GM12878 (cell line): ENCODE data around the gene NIPAL1. TPM values are rescaled to one million over a fixed set of nuclear protein-coding genes. Genes with fewer than 3 reads are reported as not detected.

Source experiments
- ATAC-seq: fragments of 200-7000 bp; cut with Tn5 transposase; 3 replicates; pipeline ENCODE4 v1.9.1; 2020; ENCODE audit warnings: mild to moderate bottlenecking, moderate library complexity
- BruUV-seq: library from RNA; stranded (reverse); fragments of 400-500 nt; replicated peaks from 2 replicates; lab custom pipeline; 2021; lab: Mats Ljungman, UMichigan
- CTCF ChIA-PET: fragments of 300-600 bp; sonication (Branson Sonifier 250); formaldehyde crosslinking; extraction: SDS; loops from one replicate; lab custom pipeline; 2021; ENCODE audit warnings: inconsistent platforms; lab: Yijun Ruan, JAX
- POLR2A ChIA-PET: fragments of 350-600 bp; formaldehyde crosslinking; extraction: SDS; loops from one replicate; lab custom pipeline; 2021; ENCODE audit warnings: inconsistent platforms; lab: Charles Lee
- RAD21 ChIA-PET: fragments of 300-600 bp; sonication (Branson Sonifier 250); formaldehyde crosslinking; loops from one replicate; lab custom pipeline; 2023; ENCODE audit warnings: antibody characterized with exemption; ENCODE audit not compliant: unreplicated experiment; lab: Charles Lee
- SMC1A ChIA-PET: fragments of 300-600 bp; sonication (Branson Sonifier 250); formaldehyde crosslinking; loops from one replicate; lab custom pipeline; 2023; ENCODE audit not compliant: unreplicated experiment, uncharacterized antibody; lab: Charles Lee
- DNase-seq: peaks from one replicate; pipeline ENCODE4 v3.0.0-alpha.2; 2011; ENCODE audit warnings: low read depth, low spot score
- FAIRE-seq: peaks from 3 replicates; lab custom pipeline; 2011; peaks lifted over from hg19 to GRCh38; lab: Jason Lieb, UNC
- H2AFZ ChIP-seq: 2 replicates; pipeline ENCODE4 v1.6.0; 2011; ENCODE audit warnings: low read depth, low read length, control low read depth; ENCODE audit not compliant: control insufficient read depth
- H3K27ac ChIP-seq: 2 replicates; pipeline ENCODE4 v1.5.1; 2011; ENCODE audit warnings: control low read depth; ENCODE audit not compliant: control insufficient read depth, insufficient read depth
- H3K27me3 ChIP-seq, 2 experiments: replicated peaks in 1 of 2; 2 replicates each; pipeline versions ENCODE4 v1.6.0 to v1.6.1; 2011; ENCODE audit warnings: low read length in 1 of 2; ENCODE audit not compliant: control insufficient read depth in 2 of 2, insufficient read depth in 2 of 2
- H3K36me3 ChIP-seq, 2 experiments: 2 replicates each; pipeline ENCODE4 v1.5.1; 2011; ENCODE audit warnings: low read length in 1 of 2; ENCODE audit not compliant: control insufficient read depth in 2 of 2, insufficient read depth in 2 of 2
- H3K4me1 ChIP-seq: 2 replicates; pipeline ENCODE4 v1.6.1; 2011; ENCODE audit warnings: mild to moderate bottlenecking, low read length, moderate library complexity, mixed read lengths; ENCODE audit not compliant: control insufficient read depth, insufficient read depth
- H3K4me2 ChIP-seq: 2 replicates; pipeline ENCODE4 v1.6.0; 2011; ENCODE audit warnings: control low read depth; ENCODE audit not compliant: control insufficient read depth, insufficient read depth
- H3K4me3 ChIP-seq: fragments of 200-600 bp; sonication (generic); 2 replicates; pipeline ENCODE4 v1.5.1; 2016
- H3K79me2 ChIP-seq: 2 replicates; pipeline ENCODE4 v1.6.0; 2011; ENCODE audit warnings: low read length; ENCODE audit not compliant: control insufficient read depth, insufficient read depth
- H3K9ac ChIP-seq: 2 replicates; pipeline ENCODE4 v1.8.0; 2011; ENCODE audit warnings: low read length, control low read depth, mixed read lengths; ENCODE audit not compliant: control insufficient read depth, insufficient read depth
- H3K9me3 ChIP-seq: replicated peaks from 3 replicates; pipeline ENCODE4 v1.5.1; 2011; ENCODE audit warnings: mild to moderate bottlenecking, low read length; ENCODE audit not compliant: control insufficient read depth, insufficient read depth
- H4K20me1 ChIP-seq: 2 replicates; pipeline ENCODE4 v1.6.0; 2011; ENCODE audit not compliant: control insufficient read depth, insufficient read depth
- ATF2 ChIP-seq: IDR thresholded peaks from 2 replicates; pipeline ENCODE4 v1.6.1; 2012; ENCODE audit warnings: low read length, inconsistent platforms
- BHLHE40 ChIP-seq, 2 experiments: fragments of 450-650 bp in 1 of 2; IDR thresholded peaks; 2 replicates each; pipeline ENCODE4 v1.6.1; 2011 to 2017; ENCODE audit warnings: low read depth in 2 of 2, borderline replicate concordance in 1 of 2, improper control_type of control experiment in 1 of 2, low read length in 1 of 2, mild to moderate bottlenecking in 1 of 2
- JUNB ChIP-seq: IDR thresholded peaks from 2 replicates; pipeline ENCODE4 v1.6.1; 2016; ENCODE audit warnings: antibody characterized with exemption, mild to moderate bottlenecking
- TCF7 ChIP-seq: IDR thresholded peaks from 2 replicates; pipeline ENCODE4 v1.6.1; 2014; ENCODE audit warnings: antibody characterized with exemption, borderline replicate concordance
- ZNF207 ChIP-seq: fragments of 450-650 bp; IDR thresholded peaks from 2 replicates; pipeline ENCODE4 v1.6.1; 2014; ENCODE audit warnings: antibody characterized with exemption, mild to moderate bottlenecking, borderline replicate concordance
- WGBS: methylation state at CpG from one replicate; pipeline ENCODE4 v1.1.6; 2016; ENCODE audit warnings: low lambda C conversion rate; ENCODE audit not compliant: insufficient replicate concordance, insufficient coverage; ENCODE audit errors: missing lambda C conversion rate; 5-methylcytosine and 5-hydroxymethylcytosine counted together
- in situ Hi-C: fragments of 300-500 bp; cut with MboI; formaldehyde crosslinking; loops from 9 replicates; pipeline ENCODE4 v1.14.3; 2018; ENCODE audit warnings: mixed read lengths
- intact Hi-C: fragments of 100-400 bp; cut with micrococcal nuclease; formaldehyde crosslinking; loops from one replicate; pipeline ENCODE4 v1.14.2; 2022; ENCODE audit not compliant: unreplicated experiment
- polyA plus RNA-seq, 11 experiments: library from polyadenylated mRNA; depleted of rRNA in 4 of 11; unstranded in 6 of 11; stranded (reverse) in 5 of 11; fragments of >200 nt; fragmentation: Nextera tagmentation in 4 of 11; fragmentation: Illumina TruSeq in 1 of 11; extraction: Ambion mirVana in 4 of 11; extraction: Trizol in 1 of 11; gene quantifications; 1 replicate in 1 of 11; 2 replicates in 10 of 11; pipeline versions ENCODE4 v1.2.1 to v1.2.3, GENCODE V29; 2011 to 2016; ENCODE audit warnings: inconsistent platforms in 2 of 11, missing spikeins in 2 of 11, low read depth in 1 of 11
- total RNA-seq, 4 experiments: library from RNA; depleted of rRNA in 3 of 4; stranded (reverse); fragments of >200 nt in 3 of 4; fragmentation: Illumina TruSeq in 1 of 4; extraction: Trizol in 1 of 4; gene quantifications; 2 replicates each; pipeline versions ENCODE4 v1.2.1 to v1.2.3, GENCODE V29; 2013 to 2021

NIPAL1 gene
- total and polyA plus RNA-seq, 10 of the 15 experiments (the other 5 are each of a cell fraction or from before 2014, with no cell fraction given), result 0.46 to 9.7 (median 5.9) TPM

DNA sequence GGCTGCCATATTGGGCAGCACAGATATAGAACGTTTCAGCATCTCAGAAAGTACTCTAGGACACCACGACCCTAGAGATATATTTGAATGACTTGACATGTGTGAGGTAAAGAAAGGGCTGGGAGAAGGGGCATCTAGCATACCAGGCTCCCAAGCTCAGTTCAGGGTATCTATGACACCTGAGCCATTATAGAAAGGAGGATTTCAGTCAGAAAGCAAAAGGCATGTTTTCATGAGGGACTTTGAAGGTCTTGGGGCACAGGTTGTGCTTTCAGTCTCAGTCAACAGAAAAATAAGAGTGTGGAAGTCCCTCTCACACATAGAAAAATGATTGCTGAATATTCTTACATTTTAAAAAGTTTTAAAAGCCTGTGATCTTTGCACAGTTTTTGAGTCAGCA is 51.6 kb downstream of the NIPAL1 start:
- intact Hi-C loops, result no loop called here

More for the DNA sequence above, 51.6 kb downstream of the NIPAL1 start:
- ChIA-PET CTCF (interaction anchor here (0.7 to 1.7 kb wide), 2 partner anchors 19 to 35 kb away, joined by 3 to 4 read pairs; no protein-coding TSS in a partner anchor), RAD21 (interaction anchor here (1.0 to 1.3 kb wide), 2 partner anchors 34 to 66 kb away, joined by 3 read pairs; no protein-coding TSS in a partner anchor), SMC1A (interaction anchor here (1.0 to 1.7 kb wide), 6 partner anchors 21 to 64 kb away, joined by 3 to 9 read pairs (median 4); no protein-coding TSS in a partner anchor), POLR2A (no interaction called here)
- H2AFZ ChIP-seq, result no peak overlapping the region
- peaks cover 26% of the 10 kb centered on the region for H3K4me1 ChIP-seq
- no peak overlapping the region for H3K4me2 ChIP-seq
- DNase-seq (no peak), FAIRE-seq (no peak), ATAC-seq (peak; percentile 23; the same call in 2 of the 3 replicates)
- no peak overlapping the region for H3K4me3 ChIP-seq
- no peak overlapping the region for H3K27ac ChIP-seq
- no peaks in the 10 kb centered on the region for H4K20me1 ChIP-seq
- no TSS peak for BruUV-seq
- H3K9ac ChIP-seq, result no peak overlapping the region
- H3K79me2 ChIP-seq, result no peaks in the 10 kb centered on the region
- H3K36me3 ChIP-seq, result no peaks in the 10 kb centered on the region
- H3K9me3 ChIP-seq, result peaks cover 4% of the 10 kb centered on the region; the same call in 2 of the 3 replicates
- TF ChIP-seq ZNF207, result no peak
- TF ChIP-seq BHLHE40 (IDR thresholded peaks at IDR 0.05; ENCODE audit: borderline replicate concordance in 1 of 2, low read depth in 2 of 2, low read length in 1 of 2), result no peak
- TF ChIP-seq JUNB, result peak; percentile 69
- 0 out of 2 replicates have a peak, but pooled peaks have one; percentile 24 for TF ChIP-seq TCF7
- TF ChIP-seq ATF2, result peak; percentile 22; the same call in 1 of the 2 replicates
- WGBS, result 44% methylated on average over 2 of the region's 2 CpGs
- in situ Hi-C loops, result no loop called here
- no peaks in the 10 kb centered on the region for H3K27me3 ChIP-seq
